ENCODE results near the gene CORO2B. TPM values are rescaled to one million over a fixed set of nuclear protein-coding genes. Genes with fewer than 3 reads are reported as not detected.

CORO2B gene
- total and polyA plus RNA-seq, 10 donors: 0.93 to 8.8 (median 3.6) TPM

DNA sequence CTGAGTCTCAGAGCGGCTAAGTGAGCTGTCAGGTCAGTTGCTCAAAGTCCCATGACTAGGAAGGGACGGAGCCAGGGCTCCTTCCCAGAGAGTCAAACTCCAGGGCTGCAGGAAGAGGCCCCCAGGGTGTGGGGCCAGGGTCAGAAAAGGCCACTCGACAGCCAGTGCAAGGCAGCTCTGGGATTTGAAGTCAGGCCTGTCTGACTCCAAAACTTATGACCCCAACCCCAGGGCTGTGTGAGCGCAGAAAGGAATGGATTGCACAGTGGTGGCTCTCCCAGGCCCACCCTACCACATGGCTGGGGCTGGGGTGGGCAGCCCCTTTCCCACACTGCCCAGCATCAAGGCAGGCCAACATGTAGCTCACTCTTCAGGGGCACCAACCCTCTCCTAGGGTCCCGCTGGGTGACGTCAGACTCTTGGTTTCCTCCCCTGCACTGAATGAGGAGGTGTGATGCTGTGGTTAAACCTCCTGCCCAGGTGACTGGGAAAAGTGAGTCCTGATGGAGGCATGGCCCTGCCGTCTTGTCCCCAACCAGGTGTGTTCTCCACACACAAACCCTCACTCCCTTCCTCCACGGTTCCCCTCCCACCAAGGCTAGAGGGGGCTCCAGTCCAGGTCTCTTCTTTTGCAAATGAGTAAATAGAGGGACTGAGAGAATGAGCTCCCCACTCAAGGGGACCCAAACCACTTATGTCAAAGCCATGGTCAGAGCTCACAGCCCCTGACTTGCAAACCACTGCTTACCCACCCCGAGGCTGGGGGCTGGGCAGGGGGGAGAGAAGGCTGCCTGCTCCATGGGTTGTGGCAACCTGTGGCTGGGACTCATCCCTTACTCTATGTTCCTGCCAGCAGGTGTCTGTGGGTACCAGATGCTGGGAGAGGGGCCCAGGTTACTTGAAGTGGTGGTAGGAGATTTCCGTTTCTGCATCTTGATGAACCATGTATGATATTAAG, 23.8 kb upstream of the CORO2B start:
- H3K36me3 ChIP-seq: no peaks in the 10 kb centered on the region
- peaks cover 12 to 22% (median 16%) of the 10 kb centered on the region in 6 donors for H3K4me1 ChIP-seq
- H3K27me3 ChIP-seq (replicated peaks in 1 of 7): peaks cover 0 to 72% (median 9%) of the 10 kb centered on the region in 7 donors
- intact Hi-C loops (cut with DNase I; ENCODE audit: low total_unique reads): loop anchor here (5.0 kb wide), 2 partner anchors 117 to 322 kb away; no protein-coding TSS in a partner anchor
- no peak overlapping the region for H3K27ac ChIP-seq
- TF ChIP-seq, protein P1, sequence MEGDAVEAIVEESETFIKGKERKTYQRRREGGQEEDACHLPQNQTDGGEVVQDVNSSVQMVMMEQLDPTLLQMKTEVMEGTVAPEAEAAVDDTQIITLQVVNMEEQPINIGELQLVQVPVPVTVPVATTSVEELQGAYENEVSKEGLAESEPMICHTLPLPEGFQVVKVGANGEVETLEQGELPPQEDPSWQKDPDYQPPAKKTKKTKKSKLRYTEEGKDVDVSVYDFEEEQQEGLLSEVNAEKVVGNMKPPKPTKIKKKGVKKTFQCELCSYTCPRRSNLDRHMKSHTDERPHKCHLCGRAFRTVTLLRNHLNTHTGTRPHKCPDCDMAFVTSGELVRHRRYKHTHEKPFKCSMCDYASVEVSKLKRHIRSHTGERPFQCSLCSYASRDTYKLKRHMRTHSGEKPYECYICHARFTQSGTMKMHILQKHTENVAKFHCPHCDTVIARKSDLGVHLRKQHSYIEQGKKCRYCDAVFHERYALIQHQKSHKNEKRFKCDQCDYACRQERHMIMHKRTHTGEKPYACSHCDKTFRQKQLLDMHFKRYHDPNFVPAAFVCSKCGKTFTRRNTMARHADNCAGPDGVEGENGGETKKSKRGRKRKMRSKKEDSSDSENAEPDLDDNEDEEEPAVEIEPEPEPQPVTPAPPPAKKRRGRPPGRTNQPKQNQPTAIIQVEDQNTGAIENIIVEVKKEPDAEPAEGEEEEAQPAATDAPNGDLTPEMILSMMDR (IDR thresholded peaks at IDR 0.05 in 8 of 11, conservative IDR thresholded peaks at IDR 0.05 in 3 of 11): peak in 1 of 11 experiments; percentile 6
- TF ChIP-seq POLR2AphosphoS5 (IDR thresholded peaks at IDR 0.05): no peak
- TF ChIP-seq POLR2A (IDR thresholded peaks at IDR 0.05): no peak
- no peak overlapping the region for H3K4me3 ChIP-seq
- DNase-seq: peak; percentile 33
- no peaks in the 10 kb centered on the region for H3K9me3 ChIP-seq
- 76 to 89% (median 80%) methylated on average over 6 to 10 of the region's 10 CpGs for WGBS, 5 donors

DNA sequence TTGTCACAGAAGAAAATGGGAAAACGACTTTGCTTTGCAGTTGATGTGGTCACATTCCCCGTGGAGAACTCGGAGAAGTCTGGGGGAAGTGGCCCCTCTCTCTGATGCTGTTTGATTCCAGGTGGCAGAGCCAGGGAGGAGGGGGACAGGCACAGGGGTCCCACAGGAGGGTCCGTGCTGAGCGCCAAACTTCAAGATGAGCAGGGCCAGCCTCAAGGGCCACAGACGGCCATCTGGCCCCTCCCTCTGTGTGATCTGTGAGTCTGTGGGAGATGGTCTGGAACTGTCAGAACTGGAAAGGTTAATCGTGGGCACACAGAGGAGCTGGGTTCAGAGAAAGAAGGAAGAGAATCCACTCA, 23.1 kb upstream of the CORO2B start:
- 84 to 91% (median 86%) methylated on average over 7 of the region's 7 CpGs for WGBS, 5 donors
- Histone ChIP-seq H3K36me3 (no peaks in the 10 kb centered on the region), H3K4me3 (no peak overlapping the region), H3K9me3 (no peaks in the 10 kb centered on the region), H3K4me1 (peaks cover 14 to 22% (median 19%) of the 10 kb centered on the region in 6 donors), H3K27ac (no peak overlapping the region), H3K27me3 (replicated peaks in 1 of 7) (peaks cover 0 to 72% (median 9%) of the 10 kb centered on the region in 7 donors)
- intact Hi-C loops (cut with DNase I; ENCODE audit: low total_unique reads): loop anchor here (5.0 kb wide), 1 partner anchor 117 kb away; no protein-coding TSS in a partner anchor
- peak; percentile 54 for DNase-seq
- TF ChIP-seq, protein P1 (IDR thresholded peaks at IDR 0.05 in 8 of 11, conservative IDR thresholded peaks at IDR 0.05 in 3 of 11): no peak

DNA sequence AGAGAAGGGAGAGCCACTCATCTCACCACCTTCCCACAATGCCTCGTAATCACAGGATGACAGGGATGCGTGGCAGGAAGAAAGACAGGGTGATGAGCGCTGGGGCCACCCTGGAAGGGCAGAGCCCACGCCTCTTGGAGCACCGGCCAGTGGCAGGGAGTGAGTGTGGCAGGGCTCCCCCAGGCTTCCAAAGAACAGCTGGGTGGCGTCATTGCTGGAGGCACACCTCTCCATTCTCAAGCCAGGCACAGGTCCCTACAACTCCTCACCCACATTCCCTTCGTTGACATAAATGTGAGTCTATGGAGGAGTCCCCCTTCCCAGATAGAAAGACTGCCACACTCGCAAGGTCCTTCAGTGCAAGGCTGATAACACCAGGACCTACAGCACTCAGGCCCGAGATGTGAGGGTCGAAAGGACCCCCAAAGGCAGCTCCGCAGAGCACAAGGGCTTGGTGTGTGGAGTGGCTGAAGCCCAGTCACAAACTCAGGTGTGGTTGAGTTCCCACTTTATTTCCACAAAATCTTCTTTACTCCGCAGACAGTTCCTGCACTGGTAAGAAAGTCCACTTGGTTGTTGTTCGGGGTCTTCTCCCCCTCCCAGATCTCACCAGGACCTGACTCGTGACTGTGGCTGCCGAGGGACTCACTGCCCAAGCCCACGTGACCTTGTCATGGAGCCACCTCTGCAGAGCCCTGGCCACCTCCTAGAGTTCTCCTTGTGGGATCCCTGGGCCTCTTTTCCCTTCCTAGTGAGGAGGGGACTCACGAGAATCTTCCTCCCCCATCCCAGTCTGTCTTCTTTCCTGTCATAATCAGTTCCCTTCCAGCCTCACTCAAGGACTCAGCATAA, 22.4 kb upstream of the CORO2B start:
- WGBS, 5 donors: 82 to 93% (median 88%) methylated on average over 17 of the region's 17 CpGs
- TF ChIP-seq POLR2A (IDR thresholded peaks at IDR 0.05) (no peak), POLR2AphosphoS5 (IDR thresholded peaks at IDR 0.05) (no peak)
- TF ChIP-seq, protein P1 (IDR thresholded peaks at IDR 0.05 in 8 of 11, conservative IDR thresholded peaks at IDR 0.05 in 3 of 11): no peak
- Histone ChIP-seq H3K4me3 (no peak overlapping the region), H3K27ac (no peak overlapping the region), H3K9me3 (no peaks in the 10 kb centered on the region), H3K27me3 (replicated peaks in 1 of 7) (peaks cover 0 to 72% (median 9%) of the 10 kb centered on the region in 7 donors), H3K36me3 (no peaks in the 10 kb centered on the region), H3K4me1 (peaks cover 14 to 22% (median 18%) of the 10 kb centered on the region in 6 donors)
- DNase-seq: peak; percentile 27
- intact Hi-C loops (cut with DNase I; ENCODE audit: low total_unique reads): loop anchor here (5.0 kb wide), 1 partner anchor 116 kb away; no protein-coding TSS in a partner anchor
